Neural crest cell (in vitro differentiated cells): Measurements from ENCODE around the gene RNF224. TPM values are rescaled to one million over a fixed set of nuclear protein-coding genes. Genes with fewer than 3 reads are reported as not detected.

Experiments
- DNase-seq: peaks from one replicate; pipeline ENCODE4 v3.0.0; 2021; ENCODE audit warnings: low read depth, mixed read lengths, low spot score
- H3K27ac Mint-ChIP-seq: one replicate; pipeline ENCODE4 v1.8.0; 2021; ENCODE audit warnings: mild to moderate bottlenecking, mixed read lengths; ENCODE audit not compliant: unreplicated experiment
- H3K27me3 Mint-ChIP-seq: 2 replicates; pipeline ENCODE4 v1.8.0; 2021; ENCODE audit warnings: low read depth, mild to moderate bottlenecking, mixed read lengths
- H3K36me3 Mint-ChIP-seq: 2 replicates; pipeline ENCODE4 v1.8.0; 2021; ENCODE audit warnings: low read depth, mild to moderate bottlenecking, mixed read lengths
- H3K4me1 Mint-ChIP-seq: 2 replicates; pipeline ENCODE4 v1.8.0; 2021; ENCODE audit warnings: mixed read lengths
- H3K4me3 Mint-ChIP-seq: one replicate; pipeline ENCODE4 v1.8.0; 2021; ENCODE audit warnings: mild to moderate bottlenecking, mixed read lengths
- H3K9me3 Mint-ChIP-seq: 2 replicates; pipeline ENCODE4 v1.8.0; 2021; ENCODE audit warnings: mixed read lengths
- CTCF ChIP-seq: fragments of 200-600 bp; sonication (generic); conservative IDR thresholded peaks from 2 replicates; pipeline ENCODE4 v1.5.0; 2021; ENCODE audit warnings: antibody characterized with exemption, mild to moderate bottlenecking
- total RNA-seq: library from RNA; stranded (reverse); gene quantifications from 2 replicates; pipeline ENCODE4 v1.2.1, GENCODE V29; 2021

Gene RNF224
- total RNA-seq, 1 donor from 2014 or later, result not detected

- H3K9me3 Mint-ChIP-seq, result no peaks in the 10 kb centered on the region
- H3K27ac Mint-ChIP-seq, result no peak overlapping the region
- no peaks in the 10 kb centered on the region for H3K36me3 Mint-ChIP-seq
- no peak for DNase-seq
- H3K27me3 Mint-ChIP-seq, result peaks cover 2% of the 10 kb centered on the region
- TF ChIP-seq CTCF, result no peak
- no peaks in the 10 kb centered on the region for H3K4me1 Mint-ChIP-seq
- H3K4me3 Mint-ChIP-seq, result peak overlapping the region; percentile 54
These were observed 6.2 kb upstream of the RNF224 start for GRCh38 chr9:137221095-137221505.

GRCh38 chr9:137221506-137222111 lies 5.7 kb upstream of the RNF224 start:
- peaks cover 2% of the 10 kb centered on the region for H3K27me3 Mint-ChIP-seq
- no peak for DNase-seq
- no peak for TF ChIP-seq CTCF
- no peaks in the 10 kb centered on the region for H3K4me1 Mint-ChIP-seq
- no peaks in the 10 kb centered on the region for H3K9me3 Mint-ChIP-seq
- no peaks in the 10 kb centered on the region for H3K36me3 Mint-ChIP-seq
- H3K4me3 Mint-ChIP-seq, result no peak overlapping the region
- no peak overlapping the region for H3K27ac Mint-ChIP-seq

- TF ChIP-seq CTCF, result no peak
- H3K4me3 Mint-ChIP-seq, result peak within 1 kb of the TSS; percentile 85
- peaks cover 3% of the 10 kb centered on the region for H3K27me3 Mint-ChIP-seq
- H3K36me3 Mint-ChIP-seq, result no peaks in the 10 kb centered on the region
- H3K9me3 Mint-ChIP-seq, result no peaks in the 10 kb centered on the region
- no peak for DNase-seq
- peak within 1 kb of the TSS; percentile 81 for H3K27ac Mint-ChIP-seq
- H3K4me1 Mint-ChIP-seq, result peaks cover under 1% of the 10 kb centered on the region
These were observed 4.9 kb upstream of the RNF224 start, which contains the start of gene RNF208 for GRCh38 chr9:137222190-137223077. RNF208 (minus strand) TSS chr9:137222240; CDS start chr9:137221212, 1,028 bp downstream.

GRCh38 chr9:137223078-137223970 lies 4.0 kb upstream of the RNF224 start:
- Mint-ChIP-seq H3K4me3 (peak overlapping the region; percentile 85), H3K36me3 (no peaks in the 10 kb centered on the region), H3K27me3 (peaks cover 6% of the 10 kb centered on the region), H3K27ac (peak overlapping the region; percentile 81), H3K9me3 (no peaks in the 10 kb centered on the region), H3K4me1 (peaks cover 4% of the 10 kb centered on the region)
- TF ChIP-seq CTCF, result no peak
- DNase-seq, result peak; percentile 92
